Dendritic cell treated with granulocyte-macrophage colony-stimulating factor and Interleukin-4, amounts not matched to agents 40 ng/mL and 50 ng/mL, for 4 days (primary cell): Measurements from ENCODE around the gene KRTAP10-2.

Experiments
- H3K27ac Mint-ChIP-seq: one replicate; pipeline ENCODE4 v1.8.0; 2022; ENCODE audit warnings: mild to moderate bottlenecking, mixed read lengths
- H3K27me3 Mint-ChIP-seq: one replicate; pipeline ENCODE4 v1.8.0; 2022; ENCODE audit warnings: mild to moderate bottlenecking, mixed read lengths
- H3K36me3 Mint-ChIP-seq: one replicate; pipeline ENCODE4 v1.8.0; 2022; ENCODE audit warnings: low read depth, mixed read lengths
- H3K4me1 Mint-ChIP-seq: one replicate; pipeline ENCODE4 v1.8.0; 2022; ENCODE audit warnings: low read depth, mixed read lengths
- H3K4me3 Mint-ChIP-seq: one replicate; pipeline ENCODE4 v1.8.0; 2022; ENCODE audit warnings: mild to moderate bottlenecking, moderate library complexity, mixed read lengths
- H3K9me3 Mint-ChIP-seq: one replicate; pipeline ENCODE4 v1.8.0; 2022; ENCODE audit warnings: mixed read lengths
- intact Hi-C: fragments of 100-400 bp; cut with micrococcal nuclease; formaldehyde crosslinking; loops from one replicate; pipeline ENCODE4 v1.15.0; 2022

Gene KRTAP10-2

DNA sequence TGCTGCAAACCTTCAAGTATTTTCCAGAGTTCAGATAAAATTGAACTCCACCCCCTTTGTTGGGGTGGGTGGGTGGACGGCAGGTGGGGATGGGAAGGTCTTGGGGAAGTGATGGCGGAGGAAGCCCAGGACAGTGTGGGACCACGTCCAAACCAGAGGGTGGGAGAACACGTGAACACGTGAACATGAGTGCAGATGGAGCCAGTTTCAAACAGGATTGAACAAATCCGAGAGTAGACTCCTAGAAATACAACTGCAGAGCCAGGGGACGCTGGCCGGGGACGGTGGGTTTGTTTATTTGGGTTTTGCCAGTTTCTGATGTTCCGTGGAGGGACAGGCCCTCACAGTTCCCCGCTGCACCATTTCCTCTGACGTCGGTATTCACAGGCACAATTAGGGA, 2.9 kb downstream of the KRTAP10-2 start:
- intact Hi-C loops = no loop called here
- Mint-ChIP-seq H3K4me3 (no peak overlapping the region), H3K4me1 (no peaks in the 10 kb centered on the region), H3K27me3 (peaks cover 60% of the 10 kb centered on the region), H3K9me3 (peaks cover 15% of the 10 kb centered on the region), H3K36me3 (no peaks in the 10 kb centered on the region), H3K27ac (no peak overlapping the region)

DNA sequence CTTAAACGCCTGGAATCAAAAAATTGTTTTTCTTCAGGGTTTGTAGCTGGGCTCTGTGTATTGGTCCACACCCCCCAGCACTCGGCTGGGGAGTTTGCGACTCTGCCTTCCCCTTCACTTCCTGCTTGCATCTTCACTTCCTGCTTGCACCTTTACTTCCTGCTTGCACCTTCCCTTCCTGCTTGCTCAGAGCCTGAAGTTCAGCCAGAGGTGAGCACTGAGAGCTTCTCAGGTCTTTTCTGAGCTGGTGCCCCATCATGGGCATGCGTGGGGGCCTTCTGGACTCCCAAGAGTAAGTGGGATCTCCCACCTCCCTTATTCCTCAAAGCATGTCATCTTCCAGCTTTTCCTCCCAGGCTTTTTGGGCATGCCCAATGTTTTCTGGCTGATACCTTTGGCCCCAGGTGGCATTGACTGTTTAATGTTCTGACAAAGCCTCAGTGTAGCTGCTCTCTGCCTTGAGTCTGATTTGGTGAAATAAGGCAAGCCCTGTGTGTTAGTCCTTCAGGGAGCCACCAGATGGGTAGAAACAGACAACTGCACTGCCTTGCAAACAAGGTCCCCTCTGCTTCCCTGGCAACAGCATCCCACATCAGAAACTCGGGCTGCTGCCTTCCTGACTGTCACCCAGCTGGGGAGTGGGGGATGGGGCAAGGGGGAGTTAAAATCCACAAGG, 3.5 kb downstream of the KRTAP10-2 start:
- Mint-ChIP-seq H3K27me3 (peaks cover 57% of the 10 kb centered on the region), H3K4me1 (no peaks in the 10 kb centered on the region), H3K9me3 (peaks cover 15% of the 10 kb centered on the region), H3K27ac (no peak overlapping the region), H3K4me3 (no peak overlapping the region), H3K36me3 (no peaks in the 10 kb centered on the region)
- intact Hi-C loops = no loop called here

DNA sequence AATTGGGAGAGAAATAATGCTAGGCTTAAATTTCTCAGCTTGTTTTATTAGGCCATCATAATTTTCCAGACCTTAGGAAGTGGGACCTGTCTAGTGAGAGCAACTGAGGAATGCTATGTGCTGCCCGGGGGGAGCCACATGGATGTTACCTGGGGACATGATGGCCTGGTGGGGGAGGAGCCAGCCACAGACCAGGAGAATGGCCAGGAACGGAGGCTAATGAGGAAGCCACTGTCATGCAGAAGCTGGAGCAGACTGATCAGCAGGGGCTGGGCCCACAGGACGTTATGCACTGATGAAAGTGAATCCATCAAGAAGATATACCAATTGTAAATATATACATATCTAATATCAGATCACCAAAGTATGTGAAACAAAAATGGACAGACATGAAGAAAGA, 6.7 kb downstream of the KRTAP10-2 start:
- intact Hi-C loops = no loop called here
- Mint-ChIP-seq H3K27me3 (peaks cover 31% of the 10 kb centered on the region), H3K27ac (no peak overlapping the region), H3K4me1 (no peaks in the 10 kb centered on the region), H3K36me3 (no peaks in the 10 kb centered on the region), H3K9me3 (peaks cover 15% of the 10 kb centered on the region), H3K4me3 (no peak overlapping the region)

DNA sequence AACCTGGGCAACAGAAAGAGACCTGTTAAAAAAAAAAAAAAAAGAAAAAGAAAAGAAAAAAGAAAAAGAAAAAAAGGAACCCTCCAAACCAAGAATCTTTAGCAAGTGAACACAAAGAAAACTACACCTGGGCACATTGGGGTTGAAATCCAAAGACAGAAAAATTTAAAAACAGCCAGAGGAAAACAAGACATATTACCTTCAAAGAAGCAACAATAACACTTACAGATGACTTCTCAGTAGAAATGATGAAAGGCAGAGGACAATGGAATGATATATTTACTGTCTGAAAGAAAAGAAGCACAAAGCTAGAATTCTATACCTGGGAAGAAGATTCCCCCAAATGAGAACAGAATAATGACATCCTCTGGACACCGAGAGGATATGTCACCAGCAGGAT, 8.6 kb downstream of the KRTAP10-2 start:
- Mint-ChIP-seq H3K4me1 (no peaks in the 10 kb centered on the region), H3K9me3 (peaks cover 15% of the 10 kb centered on the region), H3K27me3 (peaks cover 16% of the 10 kb centered on the region), H3K27ac (no peak overlapping the region), H3K36me3 (no peaks in the 10 kb centered on the region), H3K4me3 (no peak overlapping the region)
- intact Hi-C loops = no loop called here

DNA sequence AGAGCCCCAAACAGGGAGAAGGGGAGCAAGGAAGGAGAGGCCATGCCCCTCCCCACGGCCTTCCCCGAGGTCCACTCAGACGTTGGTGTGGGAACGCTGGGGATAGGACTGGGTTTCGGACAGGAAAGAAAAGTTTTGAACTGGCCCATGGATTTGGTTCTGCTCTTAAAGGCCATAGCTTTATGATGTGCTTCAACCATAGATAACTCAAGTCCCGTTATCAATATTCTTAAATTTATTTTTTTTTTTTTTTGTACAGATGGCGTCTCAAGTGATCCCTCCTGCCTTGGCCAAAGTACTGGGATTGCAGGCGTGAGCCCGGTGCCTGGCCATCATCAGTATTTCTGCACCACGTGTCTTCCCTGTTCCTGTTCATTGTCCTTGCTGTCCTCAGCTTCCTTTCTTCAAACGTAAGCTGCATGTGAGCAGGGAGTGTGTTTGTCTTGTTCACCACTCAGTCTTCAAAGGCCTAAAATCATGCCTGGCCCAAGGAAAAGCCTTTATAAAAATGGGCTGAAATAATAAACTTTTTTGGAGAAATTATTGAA, 10.5 kb downstream of the KRTAP10-2 start:
- intact Hi-C loops = no loop called here
- no peaks in the 10 kb centered on the region for H3K9me3 Mint-ChIP-seq
- no peaks in the 10 kb centered on the region for H3K36me3 Mint-ChIP-seq
- no peak overlapping the region for H3K27ac Mint-ChIP-seq
- no peak overlapping the region for H3K4me3 Mint-ChIP-seq
- no peaks in the 10 kb centered on the region for H3K27me3 Mint-ChIP-seq
- no peaks in the 10 kb centered on the region for H3K4me1 Mint-ChIP-seq

DNA sequence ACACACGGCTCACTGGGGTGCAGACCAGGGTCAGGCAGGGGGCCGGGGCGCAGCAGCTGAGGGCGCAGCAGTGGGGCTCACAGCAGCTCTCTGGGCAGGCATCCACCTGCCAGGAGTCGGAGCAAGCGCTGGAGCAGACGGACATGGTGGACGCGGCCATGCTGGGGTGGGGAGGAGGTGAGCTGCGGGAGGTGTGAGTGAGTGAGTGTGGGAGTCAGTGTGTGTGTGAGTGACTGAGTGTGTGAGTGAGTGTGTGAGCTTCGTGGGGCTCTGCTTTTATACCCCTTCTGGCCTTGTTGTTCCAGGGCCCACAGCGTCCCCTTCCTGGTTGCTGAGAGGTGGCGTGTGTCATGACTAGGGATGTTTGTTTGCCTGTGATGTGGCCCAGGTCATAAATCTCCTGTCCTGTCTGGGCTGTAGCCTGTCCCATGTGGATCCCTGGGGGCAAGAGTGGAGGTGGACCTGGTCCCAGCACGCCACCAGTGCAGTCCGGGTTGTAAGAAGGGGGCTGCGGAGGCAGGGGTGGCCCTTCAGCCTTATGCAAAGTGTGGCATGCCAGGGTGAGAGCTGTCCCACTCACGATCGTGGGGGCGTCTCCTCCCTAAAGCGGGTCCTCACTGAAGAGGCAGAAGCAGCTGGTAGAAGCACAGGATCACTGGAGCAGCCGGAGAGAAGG, 11.2 kb downstream of the KRTAP10-2 start, which contains the start of gene KRTAP10-1:
KRTAP10-1 (minus strand) TSS at position 205 of the 676 bp plus-strand sequence; CDS start at position 160, 45 bp downstream.
- intact Hi-C loops = no loop called here
- no peak within 1 kb of the TSS for H3K4me3 Mint-ChIP-seq
- H3K27ac Mint-ChIP-seq = no peak within 1 kb of the TSS
- no peaks in the 10 kb centered on the region for H3K36me3 Mint-ChIP-seq
- no peaks in the 10 kb centered on the region for H3K4me1 Mint-ChIP-seq
- H3K27me3 Mint-ChIP-seq = no peaks in the 10 kb centered on the region
- H3K9me3 Mint-ChIP-seq = no peaks in the 10 kb centered on the region

DNA sequence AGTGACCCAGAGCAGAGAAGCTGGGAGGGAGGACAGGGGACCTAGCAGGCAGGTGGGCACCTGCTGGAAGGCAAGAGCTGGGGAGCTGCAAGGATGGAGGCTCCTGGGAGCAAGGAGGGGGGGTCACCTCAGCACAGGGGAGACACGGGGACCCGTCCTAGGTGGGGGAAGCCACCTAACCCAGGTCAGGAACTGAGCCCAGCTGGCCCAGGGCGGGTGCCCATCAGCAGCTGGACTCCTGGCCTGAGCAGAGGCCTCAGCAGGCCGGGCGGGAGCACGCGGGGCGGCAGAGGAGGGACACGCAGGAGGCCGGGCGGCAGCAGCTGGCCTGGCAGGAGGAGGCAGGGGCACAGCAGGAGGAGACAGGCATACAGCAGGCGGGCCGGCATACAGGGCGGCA, 12.3 kb downstream of the KRTAP10-2 start:
- Mint-ChIP-seq H3K9me3 (no peaks in the 10 kb centered on the region), H3K4me3 (no peak overlapping the region), H3K36me3 (no peaks in the 10 kb centered on the region), H3K27me3 (no peaks in the 10 kb centered on the region), H3K4me1 (no peaks in the 10 kb centered on the region), H3K27ac (no peak overlapping the region)
- intact Hi-C loops = no loop called here

DNA sequence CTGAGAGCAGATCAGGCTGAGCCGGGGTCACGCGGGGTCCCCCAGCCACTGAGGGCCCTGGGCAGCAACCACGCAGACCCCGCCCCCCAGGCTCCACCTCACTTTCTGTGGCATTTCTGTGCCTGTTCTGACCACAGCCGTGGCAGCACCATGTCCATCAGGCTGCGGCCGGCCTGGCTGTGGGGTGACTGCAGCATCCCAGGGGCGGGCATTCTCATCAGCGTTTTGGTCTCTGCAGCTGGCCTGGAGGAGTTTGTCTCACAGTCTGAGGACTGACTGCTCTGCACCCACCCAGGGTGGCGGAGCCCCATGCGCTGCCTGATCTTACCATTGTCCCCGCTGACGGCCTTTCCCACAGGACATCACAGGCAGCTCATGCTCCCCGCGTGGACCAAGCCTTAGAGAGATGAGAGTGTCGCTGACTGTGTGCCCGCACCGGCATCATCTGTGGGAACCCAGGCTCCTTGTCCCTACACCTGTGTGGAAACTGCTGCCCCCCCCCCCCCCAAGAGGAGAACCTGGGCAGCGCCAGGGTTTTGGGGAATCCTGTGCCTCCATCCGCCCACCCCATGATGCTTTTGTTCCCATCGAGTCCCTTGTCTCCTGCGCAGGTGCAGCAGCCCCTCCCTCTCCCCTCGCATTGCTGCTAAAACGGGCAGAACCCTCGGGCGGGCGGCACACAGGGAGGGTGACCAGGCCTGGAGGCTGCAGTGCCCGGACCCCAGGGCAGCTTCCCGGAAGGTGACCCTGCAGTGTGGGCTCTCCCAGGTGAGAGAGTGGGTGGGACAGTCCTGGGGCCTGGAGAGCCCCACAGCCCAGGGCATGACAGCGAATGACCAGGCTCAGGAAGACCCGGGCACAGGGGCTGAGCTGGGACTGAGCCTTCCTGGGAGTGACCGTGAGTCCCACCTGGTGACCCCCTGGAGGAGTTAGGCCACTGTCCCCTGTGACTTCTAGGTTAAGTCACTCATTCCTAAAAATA, 13.1 kb downstream of the KRTAP10-2 start:
- Mint-ChIP-seq H3K9me3 (no peaks in the 10 kb centered on the region), H3K27me3 (no peaks in the 10 kb centered on the region), H3K4me1 (no peaks in the 10 kb centered on the region), H3K27ac (no peak overlapping the region), H3K4me3 (no peak overlapping the region), H3K36me3 (no peaks in the 10 kb centered on the region)
- intact Hi-C loops = no loop called here

DNA sequence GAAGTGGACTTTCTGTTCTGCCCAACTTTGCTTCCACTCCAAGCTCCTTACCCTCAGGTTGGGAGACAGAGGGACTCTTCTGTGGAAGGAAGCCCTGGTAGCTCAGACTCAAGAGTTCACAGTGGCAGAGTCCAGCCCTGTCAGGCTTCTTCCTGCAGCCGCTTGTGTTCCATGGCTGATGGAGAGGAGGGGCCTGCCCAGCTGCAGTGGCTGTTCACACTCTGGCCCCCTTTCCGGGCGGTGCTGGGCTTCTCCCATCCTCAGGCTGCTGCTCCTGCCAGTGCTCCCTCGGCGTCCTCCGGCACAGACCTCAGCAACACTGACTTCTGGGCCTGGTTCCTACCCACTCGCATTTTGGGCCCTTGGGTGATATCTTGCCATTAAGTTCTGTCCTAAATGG, 15.3 kb downstream of the KRTAP10-2 start:
- Mint-ChIP-seq H3K9me3 (no peaks in the 10 kb centered on the region), H3K4me3 (no peak overlapping the region), H3K4me1 (no peaks in the 10 kb centered on the region), H3K27ac (no peak overlapping the region), H3K27me3 (no peaks in the 10 kb centered on the region), H3K36me3 (no peaks in the 10 kb centered on the region)
- intact Hi-C loops = no loop called here

DNA sequence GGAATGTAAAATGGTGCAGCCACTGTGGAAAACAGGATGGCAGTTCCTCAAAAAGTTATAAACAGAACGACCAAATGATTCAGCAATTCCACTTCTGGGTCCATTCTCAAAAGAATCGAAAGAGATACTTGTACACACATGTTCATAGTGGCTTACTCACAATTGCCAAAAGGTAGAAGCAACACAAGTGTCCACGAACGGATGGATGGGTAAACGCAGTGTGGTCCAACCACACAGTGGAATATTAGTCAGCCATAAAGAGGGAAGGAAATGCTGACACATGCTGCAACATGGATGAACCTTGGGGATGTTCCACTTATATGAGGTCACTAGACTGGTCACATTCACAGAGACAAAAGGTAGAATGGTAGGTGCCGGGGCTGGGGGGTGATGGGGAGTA, 16.6 kb downstream of the KRTAP10-2 start:
- no peaks in the 10 kb centered on the region for H3K4me1 Mint-ChIP-seq
- intact Hi-C loops = no loop called here
- no peaks in the 10 kb centered on the region for H3K27me3 Mint-ChIP-seq
- H3K4me3 Mint-ChIP-seq = no peak overlapping the region
- no peaks in the 10 kb centered on the region for H3K9me3 Mint-ChIP-seq
- H3K27ac Mint-ChIP-seq = no peak overlapping the region
- no peaks in the 10 kb centered on the region for H3K36me3 Mint-ChIP-seq

DNA sequence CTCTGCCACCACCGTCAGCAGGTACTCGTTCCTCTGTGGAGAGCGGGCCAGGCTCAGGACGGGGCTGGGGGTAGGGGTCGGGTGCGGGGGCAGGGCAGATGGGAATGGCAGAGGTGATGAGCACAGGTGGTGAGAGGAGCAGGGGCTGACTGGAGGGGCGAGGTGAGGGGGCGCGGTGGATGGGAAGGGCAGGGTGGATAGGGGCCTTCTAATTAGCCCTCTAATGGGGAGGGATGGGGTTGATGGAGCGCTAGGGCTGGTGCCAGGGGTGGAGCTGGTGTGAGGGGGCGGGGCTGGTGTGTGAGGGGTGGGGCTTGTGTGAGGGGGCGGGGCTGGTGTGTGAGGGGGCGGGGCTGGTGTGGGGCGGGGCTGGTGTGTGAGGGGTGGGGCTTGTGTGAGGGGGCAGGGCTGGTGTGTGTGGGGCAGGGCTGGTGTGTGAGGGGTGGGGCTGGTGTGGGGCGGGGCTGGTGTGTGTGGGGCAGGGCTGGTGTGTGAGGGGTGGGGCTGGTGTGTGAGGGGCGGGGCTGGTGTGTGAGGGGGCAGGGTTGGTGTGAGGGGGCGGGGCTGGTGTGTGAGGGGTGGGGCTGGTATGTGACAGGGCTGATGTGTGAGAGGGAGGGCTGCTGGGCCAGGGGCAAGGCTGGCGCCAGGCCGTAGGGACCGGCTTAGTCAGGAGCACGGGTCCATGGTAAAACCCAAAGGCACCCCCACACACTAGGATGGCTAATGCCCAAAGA, 17.2 kb downstream of the KRTAP10-2 start:
- H3K4me1 Mint-ChIP-seq = no peaks in the 10 kb centered on the region
- no peak overlapping the region for H3K4me3 Mint-ChIP-seq
- no peak overlapping the region for H3K27ac Mint-ChIP-seq
- no peaks in the 10 kb centered on the region for H3K27me3 Mint-ChIP-seq
- intact Hi-C loops = no loop called here
- H3K36me3 Mint-ChIP-seq = no peaks in the 10 kb centered on the region
- no peaks in the 10 kb centered on the region for H3K9me3 Mint-ChIP-seq

DNA sequence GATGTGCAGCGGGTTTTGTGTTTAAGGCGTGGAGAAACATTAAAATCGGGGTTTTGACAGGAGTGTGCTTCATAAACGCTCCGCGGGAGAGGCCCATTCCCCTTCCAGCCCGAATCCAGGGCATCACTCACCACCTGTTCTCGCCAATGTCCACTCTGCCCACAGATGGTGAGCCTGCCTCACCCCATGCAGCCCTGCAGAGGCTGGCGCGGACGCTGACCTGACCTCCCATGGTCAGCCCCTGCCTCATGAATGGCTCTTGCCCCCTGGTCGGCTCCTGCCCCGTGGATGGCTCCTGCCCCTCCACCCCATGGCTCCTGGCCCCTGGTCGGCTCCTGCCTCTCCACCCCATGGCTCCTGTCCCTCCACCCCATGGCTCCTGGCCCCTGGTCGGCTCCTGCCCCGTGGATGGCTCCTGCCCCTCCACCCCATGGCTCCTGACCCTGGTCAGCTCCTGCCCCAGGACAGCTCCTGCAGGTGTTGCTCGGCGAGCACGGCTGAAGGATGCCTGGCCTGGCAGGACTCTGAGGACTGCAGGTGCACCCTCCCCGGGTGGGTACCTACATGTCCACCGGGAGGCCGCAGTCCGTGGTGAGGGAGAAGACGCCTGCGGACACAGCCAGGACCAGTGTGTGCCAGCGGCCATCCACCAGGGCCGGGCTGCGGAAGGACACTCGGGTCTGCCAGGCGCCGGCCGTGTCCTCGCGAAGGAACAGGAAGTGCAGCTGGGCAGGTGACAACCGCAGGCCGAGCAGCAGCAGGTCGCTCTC, 18.0 kb downstream of the KRTAP10-2 start:
- H3K9me3 Mint-ChIP-seq = no peaks in the 10 kb centered on the region
- H3K4me3 Mint-ChIP-seq = no peak overlapping the region
- intact Hi-C loops = no loop called here
- H3K4me1 Mint-ChIP-seq = no peaks in the 10 kb centered on the region
- H3K36me3 Mint-ChIP-seq = no peaks in the 10 kb centered on the region
- H3K27me3 Mint-ChIP-seq = no peaks in the 10 kb centered on the region
- no peak overlapping the region for H3K27ac Mint-ChIP-seq

DNA sequence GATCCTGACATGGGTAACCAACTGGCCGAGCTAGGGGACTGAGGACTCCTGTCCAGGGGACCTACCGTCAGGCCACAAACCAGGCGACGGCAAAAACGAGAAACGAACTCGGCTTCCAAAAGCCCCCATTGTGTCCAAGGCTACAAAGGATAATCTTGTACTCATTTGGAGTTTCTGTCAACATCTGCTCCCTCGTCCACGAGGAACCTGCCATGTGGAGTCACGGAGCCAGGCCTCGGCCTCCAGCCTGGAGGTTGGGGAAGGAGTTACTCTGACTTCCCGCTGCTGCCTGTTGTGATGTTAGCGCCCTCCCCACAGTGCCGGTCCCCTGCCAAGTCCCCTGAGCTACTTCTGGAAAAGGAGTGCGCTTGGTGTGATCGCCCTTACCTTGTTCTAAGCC, 18.6 kb downstream of the KRTAP10-2 start:
- H3K4me3 Mint-ChIP-seq = no peak overlapping the region
- H3K9me3 Mint-ChIP-seq = no peaks in the 10 kb centered on the region
- no peaks in the 10 kb centered on the region for H3K36me3 Mint-ChIP-seq
- no peaks in the 10 kb centered on the region for H3K27me3 Mint-ChIP-seq
- H3K4me1 Mint-ChIP-seq = no peaks in the 10 kb centered on the region
- intact Hi-C loops = no loop called here
- no peak overlapping the region for H3K27ac Mint-ChIP-seq
